Dermis microvascular lymphatic vessel endothelial cell (primary cell): Measurements from ENCODE around the gene FMNL2. TPM values are rescaled to one million over a fixed set of nuclear protein-coding genes. Genes with fewer than 3 reads are reported as not detected.

Source experiments
- DNase-seq, 2 donors: peaks; one replicate each; pipeline versions ENCODE4 v3.0.0 to v3.0.0-alpha.2; 2010; ENCODE audit warnings: low read depth in 2 of 2
- total RNA-seq: library from RNA; depleted of rRNA; stranded (reverse); fragments of >200 nt; gene quantifications from 2 replicates; pipeline ENCODE4 v1.2.1, GENCODE V29; 2014

Gene FMNL2
- total RNA-seq, 1 donor from 2014 or later, result 29.0 TPM

- no peak for DNase-seq
Measured at GRCh38 chr2:152339556-152340286, 4.7 kb downstream of the FMNL2 start.

- no peak for DNase-seq
Measured at GRCh38 chr2:152342259-152343046, 7.5 kb downstream of the FMNL2 start.

DNA sequence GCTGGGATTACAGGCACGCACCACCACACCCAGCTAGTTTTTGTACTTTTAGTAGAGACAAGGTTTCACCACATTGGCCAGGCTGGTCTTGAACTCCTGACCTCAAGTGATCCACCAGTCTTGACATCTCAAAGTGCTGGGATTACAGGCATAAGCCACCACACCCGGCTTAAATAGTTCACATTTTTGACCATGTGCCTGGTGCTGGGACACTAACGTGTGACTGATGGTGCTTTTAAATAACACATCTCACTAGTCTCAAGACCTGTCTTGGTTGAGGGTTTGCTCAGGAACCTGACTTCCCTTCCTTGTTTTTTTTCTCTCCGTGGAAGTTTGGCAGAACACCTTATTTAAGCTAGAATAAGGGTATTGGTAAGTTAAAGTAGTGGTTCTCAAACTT is 8.5 kb downstream of the FMNL2 start:
- DNase-seq, result no peak

- no peak for DNase-seq
Measured at GRCh38 chr2:152344579-152345195, 9.7 kb downstream of the FMNL2 start.

GRCh38 chr2:152347076-152347475 is 12.1 kb downstream of the FMNL2 start:
- DNase-seq, result no peak

GRCh38 chr2:152348388-152348787 is 13.4 kb downstream of the FMNL2 start:
- DNase-seq, result no peak

GRCh38 chr2:152349416-152349815 is 14.4 kb downstream of the FMNL2 start:
- no peak for DNase-seq

DNA sequence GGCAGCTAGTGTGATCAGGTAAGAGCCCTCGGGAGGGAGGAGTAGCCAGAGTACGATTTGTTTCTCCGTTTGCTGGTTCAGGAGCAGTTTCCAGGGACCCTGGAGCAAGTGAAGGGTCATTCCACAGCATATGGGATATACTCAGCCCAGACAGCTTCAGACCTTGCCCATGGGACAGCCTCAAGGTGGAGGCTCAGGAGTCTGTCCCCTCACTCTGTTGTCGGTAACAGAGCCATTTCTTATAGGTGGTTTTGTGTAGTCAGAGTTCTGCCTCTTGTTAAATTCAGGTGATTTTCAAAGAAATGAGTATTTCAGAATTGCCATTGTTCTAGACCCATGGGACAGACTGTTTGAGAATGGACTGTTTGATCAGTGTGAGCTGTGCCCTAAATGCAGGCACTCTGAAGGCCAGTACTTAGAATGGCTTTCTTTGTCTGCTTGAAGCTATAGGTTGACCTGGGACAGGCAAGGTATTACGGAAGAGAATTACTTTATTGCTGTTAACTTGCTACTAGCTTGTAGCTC is 15.2 kb downstream of the FMNL2 start:
- no peak for DNase-seq

- no peak for DNase-seq
Measured at GRCh38 chr2:152352616-152353015, 17.6 kb downstream of the FMNL2 start.

DNA sequence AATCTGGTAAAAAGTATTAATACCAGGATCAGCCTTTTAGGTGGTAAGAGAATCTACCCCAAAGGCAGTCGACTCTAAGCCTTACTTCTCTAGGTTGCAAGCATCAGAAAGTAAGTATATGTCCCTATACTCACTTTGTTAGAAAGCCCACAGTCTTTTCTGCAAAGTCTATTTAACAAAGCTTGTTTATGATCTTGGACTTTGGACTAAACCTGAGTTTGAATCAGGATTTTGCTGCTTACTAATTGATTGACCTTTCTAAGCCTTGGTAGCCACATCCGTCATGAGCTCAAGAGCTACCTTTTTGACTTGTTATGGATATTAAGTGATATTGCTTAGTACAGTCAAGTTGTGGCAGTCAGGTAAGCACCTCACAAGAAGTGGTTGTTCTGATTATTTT is 18.4 kb downstream of the FMNL2 start:
- DNase-seq, result no peak

DNA sequence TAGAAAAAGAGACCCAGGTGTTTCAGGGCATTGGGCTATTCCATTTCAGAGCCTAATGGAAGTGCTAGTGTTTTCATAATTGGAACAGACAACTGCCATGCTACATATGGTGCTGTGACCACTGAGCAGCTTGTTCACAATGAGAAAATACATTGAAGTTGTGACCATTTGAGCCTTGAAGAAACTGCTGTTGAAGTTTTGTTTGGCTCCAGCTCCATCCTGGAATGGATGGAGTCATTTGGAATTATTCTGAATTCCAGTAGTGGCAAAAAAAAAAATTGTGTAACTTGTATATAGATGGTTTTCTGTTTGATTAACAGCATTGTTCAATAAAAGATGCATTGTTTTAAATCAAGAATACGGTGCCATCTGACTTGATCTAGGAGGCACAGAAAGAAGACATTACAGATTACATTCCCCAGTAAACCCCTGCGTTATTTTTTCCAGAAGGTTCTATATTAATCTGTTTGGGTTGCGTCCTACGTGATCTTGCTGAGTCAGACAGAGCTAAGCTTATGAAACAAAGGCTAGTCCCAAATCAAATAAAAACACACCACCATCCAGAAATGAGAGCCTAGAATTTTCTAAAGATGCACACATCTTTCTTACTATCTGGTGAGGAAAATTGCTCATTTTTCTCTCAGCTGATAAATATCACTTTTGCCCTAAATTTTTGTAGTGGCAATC is 19.2 kb downstream of the FMNL2 start:
- no peak for DNase-seq

DNA sequence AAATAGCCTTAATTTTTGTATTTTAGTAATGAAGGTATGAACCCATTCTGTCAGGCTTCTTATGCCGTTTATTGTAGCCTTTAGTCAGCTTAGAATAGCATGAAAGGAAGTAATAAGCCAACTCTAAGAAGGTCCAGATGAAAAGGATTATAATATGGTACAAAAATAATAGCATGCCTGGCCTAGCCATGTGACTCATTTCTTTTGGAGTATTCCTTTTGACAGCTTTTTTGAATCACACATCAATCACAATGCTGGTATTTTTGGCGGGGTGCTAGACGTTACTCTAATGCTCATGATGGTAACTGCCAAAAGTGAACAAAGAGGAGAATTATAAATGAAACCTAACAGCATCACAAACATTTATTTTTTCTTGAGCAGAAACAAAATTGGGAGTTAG is 19.9 kb downstream of the FMNL2 start:
- DNase-seq, result no peak

DNA sequence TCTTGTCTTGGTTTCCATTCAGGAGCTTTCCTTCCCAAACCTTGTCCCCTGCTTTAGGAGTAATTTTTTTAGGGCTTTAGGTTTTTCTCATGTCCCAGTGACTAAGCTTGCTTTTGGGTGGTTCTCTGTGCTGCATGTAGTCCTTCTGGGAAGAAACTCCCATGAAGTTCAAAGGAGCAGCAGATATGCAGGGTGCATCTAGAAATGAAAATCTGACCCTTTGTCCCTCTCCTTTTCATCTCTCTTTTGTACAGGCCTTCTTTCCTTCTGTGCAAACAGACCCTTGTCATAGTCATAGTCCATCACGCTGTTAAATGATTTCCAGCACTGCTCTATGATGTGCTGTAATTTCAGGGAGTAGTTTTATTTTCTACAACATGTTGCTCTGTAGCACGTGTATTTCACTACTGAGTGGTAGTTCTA is 20.4 kb downstream of the FMNL2 start:
- no peak for DNase-seq

- no peak for DNase-seq
Measured at GRCh38 chr2:152359573-152360363, 24.8 kb downstream of the FMNL2 start.

GRCh38 chr2:152363936-152364335 is 29.0 kb downstream of the FMNL2 start:
- no peak for DNase-seq

- DNase-seq, result no peak
Measured at GRCh38 chr2:152367547-152368390, 32.8 kb downstream of the FMNL2 start.

GRCh38 chr2:152369176-152369860 is 34.3 kb downstream of the FMNL2 start:
- DNase-seq, result no peak

GRCh38 chr2:152370783-152371182 is 35.8 kb downstream of the FMNL2 start:
- no peak for DNase-seq

DNA sequence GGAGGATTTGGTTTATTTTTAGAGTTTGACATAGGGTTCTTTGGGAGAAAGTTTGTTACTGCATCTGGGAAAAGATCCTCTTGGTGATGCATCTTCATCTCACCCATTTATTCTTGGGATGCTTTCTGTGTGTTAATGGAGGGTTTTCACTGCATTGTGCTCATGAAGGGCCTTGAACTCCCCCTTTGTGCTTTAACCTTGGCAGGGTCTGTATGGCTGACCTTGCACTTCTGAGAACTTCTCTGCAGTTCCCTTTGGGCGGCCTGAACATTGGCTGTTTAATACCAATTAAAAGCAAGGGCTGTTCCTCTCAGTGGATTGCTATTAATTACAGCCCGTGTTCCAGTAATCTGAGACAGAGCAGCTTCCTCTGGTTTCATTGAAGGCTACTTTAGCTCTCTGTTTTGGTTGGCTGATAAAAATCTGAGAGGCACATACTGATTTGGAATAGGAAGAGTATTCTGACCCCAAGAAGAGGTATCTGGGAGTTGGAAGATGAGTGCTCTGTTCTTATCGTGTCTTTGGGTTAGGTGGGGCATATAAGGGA is 37.5 kb downstream of the FMNL2 start:
- DNase-seq, result no peak
